C4-2B (cell line): ENCODE data around the gene ASNS.
A peak's percentile ranks its signal among the peaks of the same experiment; 100 is the strongest.

Experiments used
- H3K27ac ChIP-seq: fragments of 450-650 bp; 2 replicates; pipeline ENCODE4 v1.5.1; 2017
- CTCF ChIP-seq: fragments of 450-650 bp; conservative IDR thresholded peaks from 2 replicates; pipeline ENCODE4 v1.5.1; 2017; ENCODE audit warnings: mild to moderate bottlenecking
- ZFX ChIP-seq: fragments of 450-650 bp; IDR thresholded peaks from 2 replicates; pipeline ENCODE4 v1.6.1; 2017

ASNS gene

GRCh38 chr7:97847791-97848190 is 24.4 kb downstream of the ASNS start:
- no peak overlapping the region for H3K27ac ChIP-seq
- TF ChIP-seq ZFX (no peak), CTCF (no peak)

GRCh38 chr7:97846945-97847344 is 25.3 kb downstream of the ASNS start:
- TF ChIP-seq ZFX (no peak), CTCF (no peak)
- H3K27ac ChIP-seq: no peak overlapping the region

GRCh38 chr7:97845622-97846203 is 26.5 kb downstream of the ASNS start:
- TF ChIP-seq CTCF: peak; percentile 77
- no peak for TF ChIP-seq ZFX
- H3K27ac ChIP-seq: no peak overlapping the region

GRCh38 chr7:97844036-97844435 is 28.2 kb downstream of the ASNS start:
- TF ChIP-seq ZFX: no peak
- TF ChIP-seq CTCF: peak; percentile 64
- H3K27ac ChIP-seq: no peak overlapping the region

GRCh38 chr7:97842772-97843345 is 29.3 kb downstream of the ASNS start:
- no peak overlapping the region for H3K27ac ChIP-seq
- TF ChIP-seq ZFX: no peak
- no peak for TF ChIP-seq CTCF

GRCh38 chr7:97842006-97842405 is 30.2 kb downstream of the ASNS start:
- no peak overlapping the region for H3K27ac ChIP-seq
- TF ChIP-seq ZFX (no peak), CTCF (no peak)

- H3K27ac ChIP-seq: no peak overlapping the region
- TF ChIP-seq ZFX (no peak), CTCF (peak; percentile 89)
Observed at GRCh38 chr7:97835296-97836138, 36.7 kb downstream of the ASNS start.
